ENCODE data around the gene CLEC17A. TPM values are rescaled to one million over a fixed set of nuclear protein-coding genes. Genes with fewer than 3 reads are reported as not detected.

The CLEC17A gene
- polyA plus RNA-seq, 1 experiment = not detected

GRCh38 chr19:14567079-14567478, 15.8 kb upstream of the CLEC17A start:
- ChIA-PET CTCF (interaction anchor here (9.9 kb wide), 1 partner anchor 11 kb away, joined by 62 read pairs; no protein-coding TSS in a partner anchor), POLR2A (no interaction called here)
- H3K4me3 ChIP-seq (ENCODE audit: low read depth, low read length) = no peak overlapping the region
- H3K36me3 ChIP-seq (ENCODE audit: control insufficient read depth, insufficient read depth, low read length) = peaks cover 10% of the 10 kb centered on the region
- H3K27me3 ChIP-seq (ENCODE audit: control insufficient read depth, insufficient read depth, low read length) = no peaks in the 10 kb centered on the region
- no peak for DNase-seq (ENCODE audit: low read depth)
- no peak for TF ChIP-seq CTCF (IDR thresholded peaks at IDR 0.05; ENCODE audit: insufficient read depth, low read depth, low read length)

GRCh38 chr19:14570864-14571527, 11.9 kb upstream of the CLEC17A start:
- Histone ChIP-seq H3K4me3 (ENCODE audit: low read depth, low read length) (peak overlapping the region; percentile 95), H3K27me3 (ENCODE audit: control insufficient read depth, insufficient read depth, low read length) (no peaks in the 10 kb centered on the region), H3K36me3 (ENCODE audit: control insufficient read depth, insufficient read depth, low read length) (peaks cover 7% of the 10 kb centered on the region)
- POLR2A ChIA-PET = interaction anchor here (0.5 kb wide), 1 partner anchor 23 kb away, joined by 3 read pairs; no protein-coding TSS in a partner anchor
- TF ChIP-seq CTCF (IDR thresholded peaks at IDR 0.05; ENCODE audit: insufficient read depth, low read depth, low read length) = no peak
- no peak for DNase-seq (ENCODE audit: low read depth)
- CTCF ChIA-PET = interaction anchor here (1.0 to 9.9 kb wide), 6 partner anchors 15 to 321 kb away, joined by 3 to 62 read pairs (median 7); no protein-coding TSS in a partner anchor

GRCh38 chr19:14571695-14572490, 11.0 kb upstream of the CLEC17A start, which contains the start of gene NDUFB7:
Gene NDUFB7, minus strand, starts transcription at chr19:14572066. Its CDS starts 66 bp downstream, at chr19:14572000.
- Histone ChIP-seq H3K36me3 (ENCODE audit: control insufficient read depth, insufficient read depth, low read length) (peaks cover 3% of the 10 kb centered on the region), H3K27me3 (ENCODE audit: control insufficient read depth, insufficient read depth, low read length) (no peaks in the 10 kb centered on the region), H3K4me3 (ENCODE audit: low read depth, low read length) (peak within 1 kb of the TSS; percentile 95)
- DNase-seq (ENCODE audit: low read depth) = peak; percentile 58
- POLR2A ChIA-PET = interaction anchor here (0.5 kb wide), 1 partner anchor 24 kb away, joined by 3 read pairs; no protein-coding TSS in a partner anchor
- CTCF ChIA-PET = interaction anchor here (0.6 to 9.9 kb wide), 11 partner anchors 13 to 1414 kb away, joined by 3 to 62 read pairs (median 6); partner anchors contain the start of gene ZNF333
- TF ChIP-seq CTCF (IDR thresholded peaks at IDR 0.05; ENCODE audit: insufficient read depth, low read depth, low read length) = peak; percentile 87

GRCh38 chr19:14575428-14575980, 7.4 kb upstream of the CLEC17A start:
- ChIA-PET POLR2A (no interaction called here), CTCF (interaction anchor here (1.3 to 5.4 kb wide), 3 partner anchors 109 to 302 kb away, joined by 5 to 62 read pairs (median 28); partner anchors contain the start of gene ZNF333)
- Histone ChIP-seq H3K4me3 (ENCODE audit: low read depth, low read length) (no peak overlapping the region), H3K36me3 (ENCODE audit: control insufficient read depth, insufficient read depth, low read length) (no peaks in the 10 kb centered on the region), H3K27me3 (ENCODE audit: control insufficient read depth, insufficient read depth, low read length) (no peaks in the 10 kb centered on the region)
- TF ChIP-seq CTCF (IDR thresholded peaks at IDR 0.05; ENCODE audit: insufficient read depth, low read depth, low read length) = no peak
- no peak for DNase-seq (ENCODE audit: low read depth)
